ENCODE data around the gene CEACAM3.

CEACAM3 gene

GRCh38 chr19:41799444-41800000 lies 3.1 kb downstream of the CEACAM3 start:
- no peak for DNase-seq (ENCODE audit: low read depth, low spot score)
- ChIA-PET POLR2A (no interaction called here), CTCF (no interaction called here)
- no peak for TF ChIP-seq CTCF (IDR thresholded peaks at IDR 0.05; ENCODE audit: insufficient read depth, low read length, missing control alignments)
- H3K4me3 ChIP-seq (ENCODE audit: low read depth, low read length) = no peak overlapping the region

- no peak for TF ChIP-seq CTCF (IDR thresholded peaks at IDR 0.05; ENCODE audit: insufficient read depth, low read length, missing control alignments)
- no peak for DNase-seq (ENCODE audit: low read depth, low spot score)
- no peak overlapping the region for H3K4me3 ChIP-seq (ENCODE audit: low read depth, low read length)
- ChIA-PET POLR2A (no interaction called here), CTCF (interaction anchor here (2.9 kb wide), 1 partner anchor 9 kb away, joined by 11 read pairs; no protein-coding TSS in a partner anchor)
Observed at GRCh38 chr19:41801031-41801430, 4.6 kb downstream of the CEACAM3 start.

- TF ChIP-seq CTCF (IDR thresholded peaks at IDR 0.05; ENCODE audit: insufficient read depth, low read length, missing control alignments) = no peak
- DNase-seq (ENCODE audit: low read depth, low spot score) = no peak
- no peak overlapping the region for H3K4me3 ChIP-seq (ENCODE audit: low read depth, low read length)
- ChIA-PET CTCF (interaction anchor here (2.9 kb wide), 1 partner anchor 9 kb away, joined by 11 read pairs; no protein-coding TSS in a partner anchor), POLR2A (no interaction called here)
Observed at GRCh38 chr19:41801792-41802211, 5.4 kb downstream of the CEACAM3 start.

- ChIA-PET POLR2A (no interaction called here), CTCF (interaction anchor here (2.9 kb wide), 1 partner anchor 10 kb away, joined by 11 read pairs; no protein-coding TSS in a partner anchor)
- TF ChIP-seq CTCF (IDR thresholded peaks at IDR 0.05; ENCODE audit: insufficient read depth, low read length, missing control alignments) = no peak
- H3K4me3 ChIP-seq (ENCODE audit: low read depth, low read length) = no peak overlapping the region
- DNase-seq (ENCODE audit: low read depth, low spot score) = no peak
Observed at GRCh38 chr19:41802770-41803169, 6.4 kb downstream of the CEACAM3 start.

- no peak for TF ChIP-seq CTCF (IDR thresholded peaks at IDR 0.05; ENCODE audit: insufficient read depth, low read length, missing control alignments)
- ChIA-PET CTCF (interaction anchor here (0.6 to 1.1 kb wide), 4 partner anchors 9 to 19 kb away, joined by 3 to 4 read pairs (median 3); no protein-coding TSS in a partner anchor), POLR2A (no interaction called here)
- DNase-seq (ENCODE audit: low read depth, low spot score) = no peak
- no peak overlapping the region for H3K4me3 ChIP-seq (ENCODE audit: low read depth, low read length)
Observed at GRCh38 chr19:41804336-41804735, 7.9 kb downstream of the CEACAM3 start.

GRCh38 chr19:41807176-41807575 lies 10.8 kb downstream of the CEACAM3 start:
- no peak for TF ChIP-seq CTCF (IDR thresholded peaks at IDR 0.05; ENCODE audit: insufficient read depth, low read length, missing control alignments)
- POLR2A ChIA-PET = no interaction called here
- H3K4me3 ChIP-seq (ENCODE audit: low read depth, low read length) = no peak overlapping the region
- DNase-seq (ENCODE audit: low read depth, low spot score) = no peak
- CTCF ChIA-PET = no interaction called here
